Nephron (organoid): ENCODE measurements around the gene MKNK2.

Experiments
- H3K27ac Mint-ChIP-seq, 3 experiments: 2 replicates each; pipeline ENCODE4 v1.8.0; 2020; ENCODE audit warnings: mixed read lengths in 3 of 3, mild to moderate bottlenecking in 2 of 3, moderate library complexity in 1 of 3
- H3K27me3 Mint-ChIP-seq: 2 replicates; pipeline ENCODE4 v1.8.0; 2021; ENCODE audit warnings: low read depth, mild to moderate bottlenecking, moderate library complexity, mixed read lengths
- H3K36me3 Mint-ChIP-seq: 2 replicates; pipeline ENCODE4 v1.8.0; 2020; ENCODE audit warnings: low read depth, mixed read lengths
- H3K4me1 Mint-ChIP-seq: 2 replicates; pipeline ENCODE4 v1.8.0; 2020; ENCODE audit warnings: mixed read lengths
- H3K4me3 Mint-ChIP-seq, 3 experiments: 2 replicates each; pipeline ENCODE4 v1.8.0; 2020; ENCODE audit warnings: mild to moderate bottlenecking in 3 of 3, mixed read lengths in 3 of 3, moderate library complexity in 2 of 3
- H3K9me3 Mint-ChIP-seq: 2 replicates; pipeline ENCODE4 v1.8.0; 2020; ENCODE audit warnings: mixed read lengths
- TF ChIP-seq, protein P1 (sequence below), 3 experiments: fragments of 200-600 bp; sonication (generic); IDR thresholded peaks; one replicate each; pipeline ENCODE4 v1.5.0; 2021; ENCODE audit warnings: antibody characterized with exemption in 3 of 3; ENCODE audit not compliant: unreplicated experiment in 3 of 3

The MKNK2 gene

DNA sequence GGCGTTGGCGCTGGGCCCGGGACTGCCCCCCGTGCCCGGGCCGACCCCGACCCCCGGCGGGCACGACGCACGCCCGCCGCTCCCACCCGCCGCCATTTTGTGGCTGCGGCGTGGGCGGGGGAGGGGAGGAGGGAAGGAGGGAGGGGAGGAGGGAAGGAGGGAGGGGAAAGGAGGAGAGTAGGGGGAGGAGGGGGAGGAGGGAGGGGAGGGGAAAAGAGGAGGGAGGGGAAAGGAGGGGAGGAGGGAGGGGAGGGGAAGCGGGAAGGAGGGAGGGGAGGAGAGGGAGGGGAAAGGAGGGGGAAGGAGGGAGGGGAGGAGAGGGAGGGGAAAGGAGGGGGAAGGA lies 35.5 kb downstream of the MKNK2 start, which contains the start of gene BTBD2:
TSS of gene BTBD2 (minus strand) at position 107 of the 343 bp plus-strand sequence. CDS start at position 96, 11 bp downstream.
- H3K4me1 Mint-ChIP-seq, result peaks cover 6% of the 10 kb centered on the region

DNA sequence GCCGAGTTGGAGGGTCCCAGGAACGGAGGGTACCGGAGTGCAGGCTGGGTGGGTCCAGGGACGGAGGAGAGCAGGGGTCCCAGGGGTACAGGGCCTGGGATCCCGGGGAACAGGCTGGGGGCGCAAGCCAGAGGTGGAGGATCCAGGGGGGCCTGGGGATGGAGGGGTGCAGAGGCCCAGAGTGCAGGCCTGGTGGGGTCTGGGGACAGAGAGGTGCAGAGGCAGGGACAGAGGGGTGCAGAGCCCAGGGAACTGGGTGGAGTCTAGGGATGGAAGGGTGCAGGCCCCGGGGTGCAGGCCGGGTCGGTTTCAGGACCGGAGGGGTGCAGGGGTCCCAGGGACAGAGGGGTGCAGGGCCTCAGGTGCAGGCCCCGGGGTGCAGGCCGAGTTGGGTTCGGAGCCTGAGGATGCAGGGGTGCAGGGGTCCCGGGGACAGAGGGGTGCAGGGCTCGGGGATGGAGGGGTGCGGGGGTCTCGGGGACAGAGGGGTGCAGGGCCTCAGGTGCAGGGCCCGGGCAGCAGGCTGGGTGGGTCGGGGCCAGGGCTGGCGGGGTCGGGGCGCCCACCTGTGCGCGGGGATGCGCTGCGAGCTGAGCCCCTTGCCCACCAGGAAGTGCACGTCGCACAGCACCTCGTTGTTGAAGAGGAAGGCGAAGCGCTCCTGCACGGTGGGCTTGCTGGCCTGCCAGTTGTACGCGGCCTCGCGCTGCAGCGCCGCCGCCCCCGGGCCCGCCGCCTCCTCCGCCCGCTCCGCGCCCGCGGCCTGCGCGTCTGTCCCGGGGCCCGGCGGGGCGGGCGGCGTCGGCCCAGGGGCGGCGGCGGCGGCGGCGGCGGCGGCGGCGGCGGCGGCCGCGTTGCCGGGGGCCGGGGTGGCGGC lies 36.1 kb downstream of the MKNK2 start:
- Mint-ChIP-seq H3K27ac (no peak overlapping the region), H3K4me3 (peak overlapping the region; percentile 59 to 74 (median 66)), H3K9me3 (no peaks in the 10 kb centered on the region), H3K27me3 (no peaks in the 10 kb centered on the region), H3K4me1 (peaks cover 6% of the 10 kb centered on the region), H3K36me3 (peaks cover 23% of the 10 kb centered on the region)
- TF ChIP-seq, protein P1, sequence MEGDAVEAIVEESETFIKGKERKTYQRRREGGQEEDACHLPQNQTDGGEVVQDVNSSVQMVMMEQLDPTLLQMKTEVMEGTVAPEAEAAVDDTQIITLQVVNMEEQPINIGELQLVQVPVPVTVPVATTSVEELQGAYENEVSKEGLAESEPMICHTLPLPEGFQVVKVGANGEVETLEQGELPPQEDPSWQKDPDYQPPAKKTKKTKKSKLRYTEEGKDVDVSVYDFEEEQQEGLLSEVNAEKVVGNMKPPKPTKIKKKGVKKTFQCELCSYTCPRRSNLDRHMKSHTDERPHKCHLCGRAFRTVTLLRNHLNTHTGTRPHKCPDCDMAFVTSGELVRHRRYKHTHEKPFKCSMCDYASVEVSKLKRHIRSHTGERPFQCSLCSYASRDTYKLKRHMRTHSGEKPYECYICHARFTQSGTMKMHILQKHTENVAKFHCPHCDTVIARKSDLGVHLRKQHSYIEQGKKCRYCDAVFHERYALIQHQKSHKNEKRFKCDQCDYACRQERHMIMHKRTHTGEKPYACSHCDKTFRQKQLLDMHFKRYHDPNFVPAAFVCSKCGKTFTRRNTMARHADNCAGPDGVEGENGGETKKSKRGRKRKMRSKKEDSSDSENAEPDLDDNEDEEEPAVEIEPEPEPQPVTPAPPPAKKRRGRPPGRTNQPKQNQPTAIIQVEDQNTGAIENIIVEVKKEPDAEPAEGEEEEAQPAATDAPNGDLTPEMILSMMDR (IDR thresholded peaks at IDR 0.05; ENCODE audit: unreplicated experiment in 3 of 3), result no peak

More for the DNA sequence above, 35.5 kb downstream of the MKNK2 start, which contains the start of gene BTBD2:
- Mint-ChIP-seq H3K36me3 (peaks cover 17% of the 10 kb centered on the region), H3K4me3 (peak within 1 kb of the TSS; percentile 67 to 78 (median 72)), H3K9me3 (no peaks in the 10 kb centered on the region), H3K27me3 (no peaks in the 10 kb centered on the region), H3K27ac (peak within 1 kb of the TSS in 1 of 3 experiments; percentile 38)
- TF ChIP-seq, protein P1 (IDR thresholded peaks at IDR 0.05; ENCODE audit: unreplicated experiment in 3 of 3), result no peak

DNA sequence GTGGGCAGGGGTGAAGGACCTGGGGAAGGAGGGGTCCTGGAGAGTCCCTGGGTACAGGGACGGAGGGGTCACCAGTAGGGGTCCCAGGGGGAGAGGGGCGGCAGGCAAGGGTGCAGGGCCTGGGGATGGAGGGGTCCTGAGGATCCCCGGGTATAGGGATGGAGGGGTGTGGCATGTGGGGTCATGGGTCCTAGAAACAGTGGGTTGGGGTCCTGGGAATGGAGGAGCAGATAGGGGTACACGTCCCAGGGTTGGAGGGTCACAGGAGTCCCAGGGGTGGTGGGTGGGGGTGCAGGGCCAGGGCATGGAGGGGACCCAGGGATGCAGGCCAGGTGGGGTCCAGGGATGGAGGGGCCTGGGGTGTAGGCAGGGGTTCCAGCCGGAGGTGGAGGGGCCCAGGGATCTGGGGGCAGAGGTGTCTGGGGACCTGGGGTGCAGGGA lies 36.9 kb downstream of the MKNK2 start:
- no peaks in the 10 kb centered on the region for H3K9me3 Mint-ChIP-seq
- TF ChIP-seq, protein P1 (IDR thresholded peaks at IDR 0.05; ENCODE audit: unreplicated experiment in 3 of 3), result no peak
- no peak overlapping the region for H3K27ac Mint-ChIP-seq
- no peaks in the 10 kb centered on the region for H3K27me3 Mint-ChIP-seq
- H3K4me1 Mint-ChIP-seq, result no peaks in the 10 kb centered on the region
- H3K36me3 Mint-ChIP-seq, result peaks cover 23% of the 10 kb centered on the region
- peak overlapping the region; percentile 57 to 74 (median 63) for H3K4me3 Mint-ChIP-seq

DNA sequence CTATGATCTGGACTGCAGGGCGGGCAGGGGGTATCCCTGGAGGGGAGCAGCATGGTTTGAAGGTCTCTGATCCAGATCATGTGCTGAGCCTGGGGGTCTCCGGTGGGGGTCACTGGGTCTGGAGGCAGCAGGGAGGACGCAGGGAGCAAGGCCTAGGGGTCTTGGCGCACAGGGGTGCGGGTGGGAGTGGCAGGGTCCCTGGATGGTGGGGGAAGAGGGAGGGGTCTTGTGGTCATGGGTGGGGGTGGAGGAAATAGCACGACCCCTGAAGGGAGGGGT lies 37.4 kb downstream of the MKNK2 start:
- H3K9me3 Mint-ChIP-seq, result no peaks in the 10 kb centered on the region
- H3K27me3 Mint-ChIP-seq, result no peaks in the 10 kb centered on the region
- no peak overlapping the region for H3K27ac Mint-ChIP-seq
- H3K36me3 Mint-ChIP-seq, result peaks cover 25% of the 10 kb centered on the region
- H3K4me1 Mint-ChIP-seq, result no peaks in the 10 kb centered on the region
- TF ChIP-seq, protein P1 (IDR thresholded peaks at IDR 0.05; ENCODE audit: unreplicated experiment in 3 of 3), result no peak
- H3K4me3 Mint-ChIP-seq, result peak overlapping the region; percentile 57 to 74 (median 63)

DNA sequence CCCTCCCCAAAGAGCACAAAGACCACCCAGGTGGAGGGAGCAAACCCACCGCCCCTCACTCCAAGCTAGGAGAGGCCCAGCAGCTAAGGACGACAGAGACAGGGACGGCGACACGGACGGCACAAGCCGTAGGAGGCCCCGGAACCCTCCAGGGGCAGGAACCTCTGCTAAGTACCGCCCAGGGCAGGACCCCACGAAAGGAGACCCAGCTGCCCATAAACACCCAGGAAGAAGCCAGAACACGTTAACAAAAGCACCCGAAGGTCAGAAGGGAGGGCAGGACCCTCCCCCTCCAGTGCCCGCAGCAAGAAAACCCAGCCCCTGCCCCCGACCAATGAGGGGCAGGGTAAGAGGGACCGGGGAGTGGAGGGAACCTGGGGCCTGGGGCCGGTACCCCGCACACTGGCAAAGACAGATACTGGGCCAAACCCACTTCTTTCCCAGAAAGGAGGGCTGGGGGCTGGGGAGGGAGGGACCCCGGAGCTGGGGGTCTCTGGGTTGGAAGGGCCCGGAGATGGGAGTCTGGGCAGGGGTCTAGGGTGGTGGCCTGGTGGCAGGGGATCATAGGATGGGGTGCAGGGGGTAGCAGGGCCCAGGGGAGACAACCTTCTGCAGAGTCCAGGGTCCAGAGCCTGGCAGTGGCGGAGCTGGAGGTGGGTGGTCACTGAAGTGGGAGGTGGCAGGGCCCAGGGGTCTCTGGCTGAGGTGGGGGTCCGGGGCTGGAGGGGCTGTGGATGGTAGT lies 37.9 kb downstream of the MKNK2 start:
- H3K9me3 Mint-ChIP-seq, result no peaks in the 10 kb centered on the region
- no peaks in the 10 kb centered on the region for H3K27me3 Mint-ChIP-seq
- TF ChIP-seq, protein P1 (IDR thresholded peaks at IDR 0.05; ENCODE audit: unreplicated experiment in 3 of 3), result no peak
- peak overlapping the region; percentile 74 to 83 (median 81) for H3K4me3 Mint-ChIP-seq
- peak overlapping the region in 1 of 3 experiments; percentile 66 for H3K27ac Mint-ChIP-seq
- H3K4me1 Mint-ChIP-seq, result no peaks in the 10 kb centered on the region
- peaks cover 26% of the 10 kb centered on the region for H3K36me3 Mint-ChIP-seq
